Endothelial cell of umbilical vein (primary cell): ENCODE results near the gene KCNH8.

ENCODE experiments used
- EZH2 ChIP-seq: IDR thresholded peaks from 2 replicates; pipeline ENCODE4 v1.6.1; 2012; ENCODE audit warnings: borderline replicate concordance, low read depth, mild to moderate bottlenecking, moderate library complexity, low read length, inconsistent platforms; ENCODE audit not compliant: severe bottlenecking
- FOS ChIP-seq: IDR thresholded peaks from 2 replicates; pipeline ENCODE4 v1.6.1; 2011; ENCODE audit warnings: mild to moderate bottlenecking, low read length, moderate library complexity, borderline replicate concordance; ENCODE audit not compliant: insufficient read depth
- JUN ChIP-seq: IDR thresholded peaks from 2 replicates; pipeline ENCODE4 v1.6.1; 2011; ENCODE audit warnings: borderline replicate concordance, low read depth; ENCODE audit not compliant: insufficient read length, insufficient read depth
- POLR2A ChIP-seq: IDR thresholded peaks from 2 replicates; pipeline ENCODE4 v1.6.1; 2012; ENCODE audit warnings: low read depth, mild to moderate bottlenecking, control low read depth, low read length
- POLR2AphosphoS5 ChIP-seq: IDR thresholded peaks from 2 replicates; pipeline ENCODE4 v1.6.1; 2012; ENCODE audit warnings: low read depth, mild to moderate bottlenecking, control low read depth, low read length, moderate library complexity; ENCODE audit not compliant: insufficient read depth
- TF ChIP-seq, protein P1 (sequence below), 2 donors: IDR thresholded peaks; 1 replicate in 1 of 2; 2 replicates in 1 of 2; pipeline ENCODE4 v1.5.1; 2011; ENCODE audit warnings: low read length in 2 of 2, mild to moderate bottlenecking in 2 of 2, moderate library complexity in 2 of 2, control low read depth in 1 of 2, inconsistent platforms in 1 of 2, low read depth in 1 of 2; ENCODE audit not compliant: insufficient read depth in 1 of 2; ENCODE audit errors: extremely low read depth in 1 of 2
- TF ChIP-seq, protein P2 (sequence below): IDR thresholded peaks from 2 replicates; pipeline ENCODE4 v1.6.1; 2011; ENCODE audit not compliant: insufficient read depth, insufficient read length

DNA sequence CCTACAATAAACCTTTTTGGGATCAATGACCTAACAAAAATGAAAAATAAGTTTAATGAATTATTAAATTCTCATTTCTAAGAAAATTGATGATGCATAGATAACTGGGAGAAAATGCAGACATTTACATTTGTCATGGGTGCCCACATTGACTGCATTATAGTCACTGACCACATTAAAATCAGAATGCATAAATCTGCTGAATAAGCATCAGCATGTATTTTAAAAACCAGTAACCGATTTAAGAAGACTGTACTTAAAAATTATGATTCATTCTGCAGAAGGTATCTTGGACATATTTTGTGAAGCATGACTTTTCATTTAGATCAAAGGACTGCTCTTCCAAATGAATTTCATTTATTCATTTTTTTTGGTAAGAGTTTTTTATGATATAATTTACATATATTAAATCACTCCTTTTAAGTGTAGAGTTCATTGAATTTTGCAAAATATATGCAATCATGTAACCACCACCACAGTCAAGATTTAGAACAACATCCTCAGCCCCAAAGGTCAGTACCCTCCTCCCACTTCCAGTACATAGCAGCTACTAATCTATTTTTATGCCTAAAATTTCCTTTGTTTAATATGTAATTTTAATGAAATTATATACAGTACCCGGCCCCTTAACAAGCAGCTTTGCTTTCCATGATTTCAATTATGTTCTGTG lies 11.8 kb downstream of the KCNH8 start:
- TF ChIP-seq POLR2A (no peak), EZH2 (no peak), POLR2AphosphoS5 (no peak), JUN (no peak), FOS (no peak)
- TF ChIP-seq, protein P1, sequence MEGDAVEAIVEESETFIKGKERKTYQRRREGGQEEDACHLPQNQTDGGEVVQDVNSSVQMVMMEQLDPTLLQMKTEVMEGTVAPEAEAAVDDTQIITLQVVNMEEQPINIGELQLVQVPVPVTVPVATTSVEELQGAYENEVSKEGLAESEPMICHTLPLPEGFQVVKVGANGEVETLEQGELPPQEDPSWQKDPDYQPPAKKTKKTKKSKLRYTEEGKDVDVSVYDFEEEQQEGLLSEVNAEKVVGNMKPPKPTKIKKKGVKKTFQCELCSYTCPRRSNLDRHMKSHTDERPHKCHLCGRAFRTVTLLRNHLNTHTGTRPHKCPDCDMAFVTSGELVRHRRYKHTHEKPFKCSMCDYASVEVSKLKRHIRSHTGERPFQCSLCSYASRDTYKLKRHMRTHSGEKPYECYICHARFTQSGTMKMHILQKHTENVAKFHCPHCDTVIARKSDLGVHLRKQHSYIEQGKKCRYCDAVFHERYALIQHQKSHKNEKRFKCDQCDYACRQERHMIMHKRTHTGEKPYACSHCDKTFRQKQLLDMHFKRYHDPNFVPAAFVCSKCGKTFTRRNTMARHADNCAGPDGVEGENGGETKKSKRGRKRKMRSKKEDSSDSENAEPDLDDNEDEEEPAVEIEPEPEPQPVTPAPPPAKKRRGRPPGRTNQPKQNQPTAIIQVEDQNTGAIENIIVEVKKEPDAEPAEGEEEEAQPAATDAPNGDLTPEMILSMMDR (IDR thresholded peaks at IDR 0.05; ENCODE audit: extremely low read depth in 1 of 2, insufficient read depth in 1 of 2, low read depth in 1 of 2, low read length in 2 of 2) = no peak
- TF ChIP-seq, protein P2, sequence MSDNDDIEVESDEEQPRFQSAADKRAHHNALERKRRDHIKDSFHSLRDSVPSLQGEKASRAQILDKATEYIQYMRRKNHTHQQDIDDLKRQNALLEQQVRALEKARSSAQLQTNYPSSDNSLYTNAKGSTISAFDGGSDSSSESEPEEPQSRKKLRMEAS = no peak
